GM21423 (cell line): ENCODE results near the gene BRAF.
"Not testable (repeated sequence)": the region's sequence is repeated elsewhere in the genome, so short reads cannot be mapped to it uniquely, and the experiment has no call there.

Source experiments
- ATAC-seq: cut with Tn5 transposase; IDR thresholded peaks from one replicate; pipeline ENCODE4 v1.9.1; 2021; ENCODE audit warnings: mild to moderate bottlenecking, moderate library complexity; ENCODE audit not compliant: unreplicated experiment

The BRAF gene

GRCh38 chr7:140778568-140778967 is 146.2 kb downstream of the BRAF start:
- ATAC-seq = no peak

DNA sequence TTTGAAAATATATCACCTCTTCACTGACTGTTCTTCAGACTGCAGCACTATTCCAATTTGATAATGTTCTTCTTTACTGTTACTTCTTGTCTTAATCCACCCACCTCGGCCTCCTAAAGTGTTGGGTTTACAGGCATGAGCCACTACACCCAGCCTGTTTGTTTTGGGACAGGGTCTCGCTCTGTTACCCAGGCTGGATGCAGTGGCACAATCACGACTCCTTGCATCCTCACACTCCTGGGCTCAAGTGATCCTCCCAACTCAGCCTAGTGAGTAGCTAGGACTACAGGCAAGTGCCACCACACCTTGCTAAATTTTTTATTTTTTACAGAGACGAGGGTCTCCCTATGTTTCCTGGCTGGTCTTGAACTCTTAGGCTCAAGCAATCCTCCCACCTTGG is 150.4 kb downstream of the BRAF start:
- no peak for ATAC-seq

- ATAC-seq = no peak
Observed at GRCh38 chr7:140773104-140773503, 151.6 kb downstream of the BRAF start.

DNA sequence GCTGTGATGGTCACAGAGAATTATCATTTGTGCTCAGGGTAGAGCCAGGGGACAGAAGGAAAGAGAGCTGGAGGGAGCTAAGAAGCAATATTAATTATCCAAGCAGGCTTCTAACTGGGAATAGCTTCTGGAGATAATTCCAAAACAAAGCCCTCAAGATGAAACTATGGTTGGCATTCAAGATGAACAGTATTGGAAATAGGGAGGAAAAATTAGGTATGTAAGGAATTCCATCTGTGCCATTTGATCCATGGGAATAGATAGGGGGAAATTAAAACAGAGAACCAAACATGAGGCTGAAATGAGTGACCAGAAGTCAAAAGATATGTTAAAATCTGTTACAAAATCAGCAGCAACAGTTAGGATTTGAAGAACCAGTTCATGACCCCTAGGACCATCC is 152.9 kb downstream of the BRAF start:
- ATAC-seq = no peak

GRCh38 chr7:140769852-140770251 is 154.9 kb downstream of the BRAF start:
- no peak for ATAC-seq

DNA sequence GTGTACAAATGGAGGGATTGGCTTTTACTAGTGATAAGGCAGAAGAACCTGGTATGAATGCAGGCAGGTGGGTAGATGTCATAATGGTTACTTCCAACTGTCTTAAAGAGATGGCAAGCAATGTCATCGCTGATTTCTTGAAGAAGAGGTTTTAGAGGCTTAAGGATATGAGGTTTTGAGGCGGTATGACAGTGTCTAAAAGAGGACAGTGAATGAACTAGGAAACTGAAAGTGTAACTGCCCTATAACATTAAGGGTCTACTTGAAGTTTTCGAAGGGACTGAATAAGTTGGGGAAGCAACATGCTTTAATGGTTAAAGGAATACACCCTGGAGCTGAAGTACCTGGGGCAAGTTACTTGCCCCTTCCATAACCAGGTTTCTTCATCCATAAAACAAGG is 157.3 kb downstream of the BRAF start:
- no peak for ATAC-seq

- ATAC-seq = not testable (repeated sequence)
Observed at GRCh38 chr7:140765441-140765840, 159.3 kb downstream of the BRAF start.

GRCh38 chr7:140763166-140763565 is 161.6 kb downstream of the BRAF start:
- not testable (repeated sequence) for ATAC-seq

- ATAC-seq = not testable (repeated sequence)
Observed at GRCh38 chr7:140761375-140761774, 163.4 kb downstream of the BRAF start.

DNA sequence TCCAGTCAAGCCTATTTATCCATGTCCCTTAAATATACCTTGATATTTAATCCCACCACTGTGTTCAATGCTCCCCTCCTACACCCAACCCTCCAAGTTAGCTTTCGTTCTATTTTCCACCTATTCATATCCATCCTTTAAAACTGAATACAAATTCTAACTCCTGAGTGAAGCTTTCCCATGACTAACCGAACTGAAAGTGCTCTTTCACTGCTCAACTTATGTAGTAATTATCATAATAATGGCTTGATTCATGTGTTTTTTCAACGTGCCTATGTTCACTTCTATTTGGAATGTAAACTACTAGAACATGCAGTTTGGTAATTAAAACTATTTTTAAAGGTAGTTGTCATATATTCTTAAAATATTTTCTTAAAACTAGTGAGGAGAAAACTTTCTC is 170.2 kb downstream of the BRAF start:
- no peak for ATAC-seq

GRCh38 chr7:140752533-140752932 is 172.2 kb downstream of the BRAF start:
- ATAC-seq = no peak

DNA sequence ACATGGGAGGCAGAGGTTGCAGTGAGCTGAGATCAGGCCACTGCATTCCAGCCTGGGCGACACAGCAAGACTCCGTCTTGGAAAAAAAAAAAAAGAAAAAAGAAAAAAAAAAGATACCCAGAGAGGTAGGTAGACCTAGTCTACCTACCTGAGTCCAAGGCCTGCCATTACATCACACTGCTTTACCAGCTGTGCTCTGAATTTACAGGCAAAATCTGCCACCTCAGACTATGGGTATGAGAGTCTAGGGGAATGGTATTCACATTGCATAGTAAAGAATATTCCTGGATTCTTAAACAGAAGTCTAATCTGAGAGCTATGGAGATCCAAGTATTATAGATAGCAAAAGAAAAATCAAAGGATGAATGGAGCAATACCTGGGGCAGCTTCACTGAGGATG is 178.0 kb downstream of the BRAF start:
- no peak for ATAC-seq

GRCh38 chr7:140745266-140746058 is 179.3 kb downstream of the BRAF start:
- ATAC-seq = no peak

GRCh38 chr7:140744005-140744404 is 180.7 kb downstream of the BRAF start:
- no peak for ATAC-seq

GRCh38 chr7:140743255-140743654 is 181.5 kb downstream of the BRAF start:
- not testable (repeated sequence) for ATAC-seq

DNA sequence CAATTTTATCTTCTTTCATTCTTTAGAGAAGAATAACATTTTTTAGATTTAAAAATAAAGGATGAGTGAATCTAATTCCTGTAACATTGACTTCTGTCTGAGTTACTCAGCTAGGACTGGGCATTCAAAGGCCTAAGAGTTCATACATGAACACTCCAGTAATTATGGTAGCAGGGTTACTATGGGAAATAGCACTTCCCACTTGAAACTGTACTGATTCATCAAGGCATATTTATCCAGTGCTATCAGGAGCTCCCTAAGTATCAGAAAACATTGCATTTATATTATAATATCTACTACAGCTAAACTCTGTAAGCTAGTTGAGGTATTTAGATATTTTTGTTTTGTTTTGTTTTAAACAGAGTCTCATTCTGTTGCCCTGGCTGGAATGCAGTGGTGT is 186.4 kb downstream of the BRAF start:
- no peak for ATAC-seq

DNA sequence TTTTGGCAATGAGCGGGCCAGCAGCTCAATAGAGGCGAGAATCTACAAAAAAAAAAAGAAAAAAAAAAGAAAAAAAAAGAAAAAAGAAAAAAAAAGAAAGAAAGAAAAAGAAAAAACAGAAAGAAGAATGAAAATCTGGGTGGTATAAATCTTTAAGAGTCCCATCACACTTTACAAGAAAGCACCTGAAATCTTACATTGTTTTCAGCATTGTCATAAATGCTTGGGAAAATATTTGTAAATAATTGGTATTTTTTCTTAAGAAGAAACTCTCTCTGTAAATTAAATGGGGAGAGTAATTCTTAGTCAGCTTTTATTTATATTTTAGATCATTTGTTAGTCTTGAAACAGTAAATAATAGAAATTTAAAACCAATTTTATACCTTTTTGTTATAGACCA is 190.0 kb downstream of the BRAF start:
- no peak for ATAC-seq

DNA sequence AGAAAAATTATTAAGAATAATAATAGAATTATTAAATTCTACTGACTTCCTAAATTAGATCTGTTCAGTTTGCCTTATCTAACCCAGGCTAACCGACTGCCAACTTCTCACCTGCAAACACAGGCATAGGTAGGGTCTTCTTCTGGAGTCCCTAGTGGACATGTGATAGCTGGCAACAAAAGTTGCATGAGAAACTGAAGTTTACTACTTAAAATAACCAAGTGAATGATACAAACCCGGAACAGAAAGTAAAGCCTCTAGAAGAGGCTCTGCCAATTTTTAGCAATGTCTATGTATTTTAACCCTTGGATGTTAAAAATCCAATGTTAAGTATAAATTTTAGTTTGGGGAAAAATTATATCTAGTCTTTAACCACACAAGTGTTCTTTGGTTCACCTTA is 190.6 kb downstream of the BRAF start:
- ATAC-seq = no peak

DNA sequence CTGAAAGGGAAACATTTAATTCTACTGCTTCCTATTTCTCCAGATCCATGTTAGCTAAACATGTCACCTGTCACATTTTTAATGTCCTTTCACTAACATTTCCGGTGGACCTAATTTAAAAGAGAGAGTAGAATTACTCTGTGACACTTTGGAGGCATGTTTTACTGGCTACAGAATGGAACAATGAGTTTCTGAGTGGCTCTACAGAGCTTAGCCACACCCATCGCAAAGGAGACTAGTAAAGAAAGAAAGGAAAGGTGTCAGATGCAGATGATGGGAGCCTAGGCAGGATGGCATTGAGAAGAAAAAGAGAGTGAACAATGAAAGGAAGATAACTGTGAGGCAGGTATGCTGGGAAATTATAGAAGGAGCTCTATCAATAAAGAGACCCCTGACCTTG is 192.3 kb downstream of the BRAF start:
- ATAC-seq = no peak

DNA sequence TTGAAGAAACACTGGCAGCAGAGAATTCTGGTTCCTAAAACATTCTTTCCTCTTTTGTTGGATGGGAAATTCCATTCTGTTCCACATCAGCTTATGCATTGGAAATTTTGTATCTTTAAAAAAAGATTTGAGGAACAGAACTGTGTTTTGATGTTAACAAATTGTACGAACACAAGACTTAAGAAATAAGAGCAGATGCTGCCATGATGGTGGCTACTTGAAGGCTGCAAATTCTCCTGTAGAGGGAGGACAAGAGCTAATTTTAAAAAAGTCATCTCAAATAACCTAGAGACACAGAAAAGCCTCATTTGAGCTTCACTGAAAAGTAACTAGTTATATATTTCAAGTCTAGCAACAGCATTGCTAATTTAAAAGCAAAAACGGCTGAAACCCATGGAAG is 198.4 kb downstream of the BRAF start:
- ATAC-seq = no peak

DNA sequence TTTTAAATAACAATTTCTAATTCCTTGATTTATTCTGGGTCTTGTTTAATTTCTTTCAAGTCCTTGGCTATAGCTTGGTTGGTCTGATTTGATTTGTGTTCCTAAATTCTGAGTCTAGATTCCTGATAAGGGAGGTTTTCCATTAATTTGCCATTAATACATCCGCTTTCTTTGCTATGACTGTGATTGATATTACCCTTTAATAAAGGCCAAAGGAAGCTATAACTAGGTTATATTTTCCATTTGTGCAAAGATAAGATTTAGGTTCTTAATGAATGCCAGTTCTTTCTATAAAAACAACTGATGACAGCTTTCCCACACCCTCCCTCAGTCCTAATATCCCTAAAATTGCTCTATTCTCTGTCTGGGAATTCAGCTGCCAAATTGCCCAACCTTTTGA is 200.0 kb downstream of the BRAF start:
- ATAC-seq = no peak

- ATAC-seq = no peak
Observed at GRCh38 chr7:140723574-140723973, 201.2 kb downstream of the BRAF start.

DNA sequence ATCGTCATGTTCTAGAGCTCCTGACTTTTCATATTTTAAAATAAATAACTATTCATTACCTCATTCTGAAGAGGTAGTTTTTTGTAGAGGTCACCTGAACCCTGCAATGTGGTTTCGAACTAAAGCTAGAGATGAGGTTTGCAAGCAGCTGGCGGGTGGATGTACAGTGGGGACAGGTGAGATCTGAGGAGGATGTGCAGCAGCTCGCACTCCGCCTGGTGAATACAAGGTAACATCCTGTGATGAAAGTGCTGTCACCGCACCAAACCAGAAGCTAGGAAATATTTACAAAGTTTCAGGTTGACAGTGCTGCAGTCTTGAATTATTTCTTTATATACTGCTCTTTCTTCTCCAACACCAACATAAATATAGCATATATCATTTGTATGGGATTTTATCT is 201.7 kb downstream of the BRAF start:
- ATAC-seq = no peak
